Limb (tissue), 2 donors: ENCODE data around the gene NOP56.

Experiments
- DNase-seq, 2 donors: peaks; one replicate each; pipeline ENCODE4 v3.0.0-alpha.2; 2016; ENCODE audit errors: extremely low spot score in 2 of 2

Gene NOP56, protein sequence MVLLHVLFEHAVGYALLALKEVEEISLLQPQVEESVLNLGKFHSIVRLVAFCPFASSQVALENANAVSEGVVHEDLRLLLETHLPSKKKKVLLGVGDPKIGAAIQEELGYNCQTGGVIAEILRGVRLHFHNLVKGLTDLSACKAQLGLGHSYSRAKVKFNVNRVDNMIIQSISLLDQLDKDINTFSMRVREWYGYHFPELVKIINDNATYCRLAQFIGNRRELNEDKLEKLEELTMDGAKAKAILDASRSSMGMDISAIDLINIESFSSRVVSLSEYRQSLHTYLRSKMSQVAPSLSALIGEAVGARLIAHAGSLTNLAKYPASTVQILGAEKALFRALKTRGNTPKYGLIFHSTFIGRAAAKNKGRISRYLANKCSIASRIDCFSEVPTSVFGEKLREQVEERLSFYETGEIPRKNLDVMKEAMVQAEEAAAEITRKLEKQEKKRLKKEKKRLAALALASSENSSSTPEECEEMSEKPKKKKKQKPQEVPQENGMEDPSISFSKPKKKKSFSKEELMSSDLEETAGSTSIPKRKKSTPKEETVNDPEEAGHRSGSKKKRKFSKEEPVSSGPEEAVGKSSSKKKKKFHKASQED

DNA sequence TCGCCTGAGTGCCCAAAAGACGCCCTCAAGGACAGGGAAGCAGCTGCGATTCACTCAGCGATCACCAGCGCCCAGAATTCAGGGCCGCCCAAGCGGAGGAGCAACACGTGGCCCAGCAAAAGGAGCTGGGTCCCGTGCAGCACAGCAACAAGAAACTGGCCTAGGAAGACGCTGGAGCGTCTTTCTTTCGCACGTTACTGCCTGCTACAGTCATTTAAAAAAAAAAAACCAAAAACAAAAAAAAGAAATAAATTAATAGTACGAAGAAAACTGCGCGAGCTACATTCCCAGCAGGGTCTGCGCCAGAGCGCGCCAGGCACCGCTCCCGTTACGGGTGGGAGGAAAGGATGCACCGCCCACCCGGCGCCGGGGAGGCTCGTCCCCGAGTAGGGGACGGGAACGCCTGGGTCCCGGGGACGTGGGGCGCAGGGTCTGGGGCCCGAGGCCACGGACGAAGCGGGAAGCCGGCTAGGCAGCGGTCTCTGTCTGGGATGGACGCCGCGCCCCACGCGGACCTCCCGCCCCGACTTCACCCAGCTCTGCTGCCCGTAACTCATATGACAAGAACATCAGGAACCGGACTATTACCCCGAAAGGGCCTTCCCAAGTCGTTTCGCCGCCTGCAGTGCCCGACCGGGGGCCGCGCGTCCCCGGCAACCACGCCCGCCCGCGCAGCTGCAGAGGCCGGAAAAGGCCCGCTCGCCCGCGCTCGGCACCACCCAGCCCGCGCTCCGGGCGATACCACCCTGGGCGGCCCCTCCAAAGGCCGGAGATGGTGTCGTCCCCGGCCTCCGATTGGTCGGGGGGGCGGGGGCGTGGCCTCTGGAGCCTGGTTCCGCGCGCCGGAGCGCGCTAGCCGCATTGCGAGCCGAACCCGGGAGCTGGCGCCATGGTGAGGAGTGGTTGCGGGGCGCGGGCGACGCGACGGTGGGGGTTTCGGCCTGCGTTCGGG is at the start of gene NOP56:
NOP56 (plus strand) TSS at position 861 of the 952 bp plus-strand sequence; CDS start at position 890, 29 bp downstream.
- DNase-seq, result peak; percentile 92 to 99

DNA sequence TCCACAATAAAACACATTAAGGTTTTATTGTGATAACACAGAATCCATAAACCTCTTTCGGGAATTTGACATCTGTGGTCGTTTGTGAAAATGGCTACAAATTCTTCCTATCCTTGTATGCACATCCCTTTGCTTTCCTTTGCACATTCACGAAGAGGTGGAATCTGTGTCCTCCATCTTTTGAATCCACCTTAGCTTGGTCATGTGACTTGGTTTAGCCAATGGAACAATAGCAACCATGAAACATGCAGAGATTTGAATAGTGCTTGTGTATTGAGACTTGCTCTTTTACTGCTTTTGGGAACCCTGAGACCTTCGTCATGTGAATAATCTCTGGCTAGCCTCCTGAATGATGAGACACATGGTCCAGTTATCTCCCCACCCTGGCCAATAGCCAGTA is 49.7 kb upstream of the NOP56 start:
- no peak for DNase-seq

DNA sequence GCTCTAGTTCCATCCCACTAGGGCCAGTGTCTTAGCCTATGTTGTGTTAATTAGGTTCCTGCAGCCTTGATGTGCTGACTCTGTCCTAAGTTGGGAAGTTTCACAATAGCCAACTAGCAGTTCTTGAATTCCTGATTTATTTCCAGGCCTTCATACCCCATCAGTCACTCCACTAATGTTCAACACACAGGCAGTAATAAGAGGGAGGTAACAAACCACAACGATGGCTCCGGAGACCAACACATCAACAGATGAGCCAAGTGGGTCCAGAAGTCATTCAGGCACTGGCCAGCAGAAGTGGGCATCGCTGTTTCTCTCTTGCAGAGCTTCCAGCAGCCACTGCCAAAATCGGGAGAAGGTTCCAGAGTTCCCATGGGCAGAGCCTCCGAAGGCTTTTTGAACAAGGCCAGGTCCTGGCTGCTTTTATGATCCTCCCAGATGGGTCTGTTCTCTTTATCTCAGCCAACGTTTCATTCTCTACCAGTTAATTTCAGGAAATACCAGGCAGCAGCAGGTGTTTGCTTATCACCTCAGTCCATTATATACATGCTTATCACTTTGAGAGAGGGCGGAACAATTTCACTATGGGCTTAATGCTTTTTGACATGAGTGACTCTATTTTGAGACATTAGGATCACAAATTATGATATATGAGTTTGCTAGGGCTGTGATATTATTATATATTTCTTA is 48.5 kb upstream of the NOP56 start:
- DNase-seq, result no peak

DNA sequence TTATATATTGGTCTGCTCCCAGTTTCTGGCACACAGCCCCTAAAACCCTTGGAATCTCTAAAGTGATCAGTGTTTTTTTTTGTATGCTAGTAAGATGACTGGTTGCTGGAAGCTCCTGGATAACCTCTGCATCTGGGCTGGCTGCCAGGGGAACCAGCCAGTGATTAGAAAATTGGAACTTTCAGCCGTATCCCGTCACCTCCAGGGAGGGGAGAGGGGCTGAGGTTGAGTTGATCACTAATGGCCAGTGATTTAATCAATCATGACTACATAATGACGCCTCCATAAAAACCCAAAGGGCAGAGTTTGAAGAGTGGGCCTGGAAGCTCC is 48.0 kb upstream of the NOP56 start:
- DNase-seq, result no peak

DNA sequence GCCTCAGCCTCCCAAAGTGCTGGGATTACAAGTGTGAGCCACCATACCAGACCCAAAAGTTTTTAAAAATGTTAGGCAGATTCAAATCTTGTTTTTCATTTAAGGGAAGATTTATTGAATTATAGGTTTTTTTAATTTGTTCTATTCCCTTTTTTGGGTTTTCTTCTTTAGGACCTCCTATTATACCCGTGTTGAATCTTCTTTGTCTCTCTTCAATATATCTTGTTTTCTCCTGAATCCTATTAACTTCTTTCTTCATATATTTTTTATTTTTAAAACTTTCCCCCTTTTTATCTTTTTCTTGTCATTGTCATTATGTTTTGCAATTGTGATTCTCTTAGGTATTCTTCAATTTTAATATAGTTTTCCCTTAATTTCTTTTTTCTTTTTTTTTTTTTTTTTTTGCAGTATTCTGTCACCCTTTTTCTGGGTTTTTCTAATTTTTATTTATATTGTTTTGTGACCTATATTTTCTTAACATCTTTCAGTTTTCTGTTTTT is 45.9 kb upstream of the NOP56 start:
- DNase-seq, result no peak

DNA sequence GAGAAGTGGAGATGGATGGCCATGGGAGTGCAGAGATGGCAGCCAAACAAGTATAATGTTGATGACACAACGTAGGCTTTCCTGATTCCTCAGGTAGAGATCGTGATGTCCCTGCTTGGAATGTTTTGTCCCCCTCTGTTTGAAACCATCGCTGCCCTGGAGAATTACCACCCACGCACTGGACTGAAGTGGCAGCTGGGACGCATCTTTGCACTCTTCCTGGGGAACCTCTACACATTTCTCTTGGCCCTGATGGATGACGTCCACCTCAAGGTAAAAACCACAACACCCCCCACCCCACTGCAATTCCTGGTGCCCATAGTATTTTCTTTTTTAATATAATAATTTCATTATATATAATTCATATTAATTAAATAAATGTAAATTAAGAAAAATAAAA is 42.1 kb upstream of the NOP56 start:
- DNase-seq, result no peak

DNA sequence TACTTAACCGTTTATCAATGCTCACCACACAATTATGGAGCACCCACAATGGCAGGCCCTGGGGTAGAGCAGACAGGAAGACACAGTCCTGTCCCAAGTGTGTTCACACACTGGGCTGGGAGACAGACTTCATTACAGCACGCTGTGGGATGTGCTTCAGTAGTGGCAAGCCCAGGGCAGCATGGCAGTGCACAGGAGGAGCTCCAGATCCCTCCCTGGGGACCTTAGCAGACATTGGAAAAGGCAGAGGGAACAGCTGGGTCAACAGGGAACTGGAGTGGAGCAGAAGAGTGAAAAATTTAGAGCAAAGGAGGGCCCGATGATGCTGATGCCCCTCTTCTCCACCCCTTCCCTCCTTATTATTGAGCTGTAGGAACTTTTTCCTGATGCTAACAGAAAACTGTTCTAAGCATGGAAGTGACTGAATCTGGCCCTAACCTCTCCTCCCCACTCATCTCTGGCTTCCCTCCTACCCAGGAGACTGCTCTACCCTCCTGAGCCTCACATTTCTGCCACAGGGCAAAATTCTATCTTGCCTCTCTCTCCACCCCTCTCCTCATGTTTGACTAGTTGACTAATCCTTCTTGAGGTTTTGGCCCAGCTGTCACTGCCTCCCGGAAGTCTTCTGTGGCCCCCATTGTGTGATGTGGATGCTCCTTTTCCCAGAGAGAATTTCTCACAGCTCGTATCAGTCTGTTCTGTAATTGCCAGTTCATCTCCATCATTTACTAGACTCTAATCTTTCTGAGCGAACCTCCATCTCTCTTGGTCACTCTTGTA is 41.3 kb upstream of the NOP56 start:
- DNase-seq, result no peak

DNA sequence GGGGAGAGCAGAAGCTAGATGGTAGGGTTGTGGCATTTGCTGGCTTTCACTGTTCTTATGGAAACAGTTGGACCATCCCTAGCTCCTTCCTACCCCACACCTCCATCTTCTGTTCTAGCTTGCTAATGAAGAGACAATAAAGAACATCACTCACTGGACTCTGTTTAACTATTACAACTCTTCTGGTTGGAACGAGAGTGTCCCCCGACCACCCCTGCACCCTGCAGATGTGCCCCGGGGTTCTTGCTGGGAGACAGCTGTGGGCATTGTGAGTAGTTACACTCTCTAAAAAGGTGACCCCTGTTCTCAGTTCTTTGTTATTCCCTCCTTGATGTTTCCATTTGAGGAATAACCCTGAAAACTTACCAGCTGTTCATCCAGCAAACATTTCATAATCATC is 40.4 kb upstream of the NOP56 start:
- DNase-seq, result no peak

DNA sequence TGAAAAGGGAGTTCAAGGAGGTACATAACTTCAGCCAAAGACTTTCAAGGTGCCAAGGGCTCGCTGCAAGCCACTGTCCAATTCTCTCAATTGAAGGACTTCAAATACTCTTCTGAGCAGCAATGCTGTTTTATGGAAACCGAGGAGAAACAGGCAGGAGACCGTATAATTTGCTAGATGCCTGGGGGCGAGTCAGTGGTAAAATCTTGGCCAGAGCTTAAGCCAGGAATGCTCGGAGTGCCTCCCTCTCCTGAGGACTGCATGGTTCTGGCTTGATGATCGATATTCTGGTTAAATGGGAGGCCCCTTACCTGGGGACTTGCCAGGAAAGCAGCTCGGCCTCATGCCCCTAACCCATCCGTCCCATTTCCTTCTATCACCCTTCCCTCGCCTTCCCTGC is 35.8 kb upstream of the NOP56 start:
- no peak for DNase-seq

DNA sequence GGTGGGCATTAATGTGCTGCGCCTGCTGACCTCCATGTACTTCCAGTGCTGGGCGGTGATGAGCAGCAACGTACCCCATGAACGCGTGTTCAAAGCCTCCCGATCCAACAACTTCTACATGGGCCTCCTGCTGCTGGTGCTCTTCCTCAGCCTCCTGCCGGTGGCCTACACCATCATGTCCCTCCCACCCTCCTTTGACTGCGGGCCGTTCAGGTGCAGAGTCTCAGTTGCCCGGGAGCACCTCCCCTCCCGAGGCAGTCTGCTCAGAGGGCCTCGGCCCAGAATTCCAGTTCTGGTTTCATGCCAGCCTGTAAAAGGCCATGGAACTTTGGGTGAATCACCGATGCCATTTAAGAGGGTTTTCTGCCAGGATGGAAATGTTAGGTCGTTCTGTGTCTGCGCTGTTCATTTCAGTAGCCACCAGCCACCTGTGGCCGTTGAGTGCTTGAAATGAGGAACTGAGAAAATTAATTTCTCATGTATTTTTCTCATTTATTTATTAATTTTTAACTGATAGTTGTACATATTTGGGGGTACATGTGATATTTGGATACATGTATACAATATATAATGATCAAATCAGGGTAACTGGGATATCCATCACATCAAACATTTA is 35.2 kb upstream of the NOP56 start:
- DNase-seq, result no peak

DNA sequence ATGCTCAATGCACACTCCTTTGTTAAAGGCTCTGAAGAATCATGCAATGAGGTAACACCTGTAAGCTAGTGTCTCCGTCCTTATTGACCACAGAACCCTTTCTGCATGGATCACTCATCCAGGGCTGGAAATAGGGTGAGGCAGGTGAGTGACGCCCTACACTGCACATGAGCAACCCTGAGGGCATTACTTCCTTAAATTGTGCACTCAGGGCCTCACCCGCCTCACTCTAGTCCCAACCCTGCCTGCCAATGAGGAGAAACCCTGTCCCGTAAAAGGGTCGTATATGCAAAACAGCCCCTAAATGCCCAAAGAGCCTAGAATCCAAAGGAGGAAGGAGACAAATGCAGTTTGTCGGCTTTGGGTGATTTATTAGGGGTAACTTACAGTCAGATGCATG is 33.6 kb upstream of the NOP56 start:
- no peak for DNase-seq

DNA sequence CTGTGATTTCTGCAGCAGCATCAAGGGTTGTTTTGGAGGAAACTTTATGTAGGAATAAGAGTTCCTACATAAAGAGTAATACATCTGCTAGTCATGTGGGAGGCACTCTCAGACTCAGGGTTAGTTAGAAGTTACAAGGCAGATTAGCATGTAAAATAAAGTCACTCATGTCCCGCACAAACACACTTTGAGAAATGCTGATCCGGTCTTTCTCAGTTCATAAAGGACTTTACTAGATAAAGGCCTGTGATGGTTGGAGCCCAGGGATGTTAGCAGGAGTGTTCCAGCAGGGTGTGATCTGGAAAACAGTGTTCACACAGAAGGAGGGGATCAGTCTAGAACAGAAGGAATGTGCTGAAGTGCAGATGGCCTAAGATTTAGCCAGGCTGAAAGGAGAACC is 33.1 kb upstream of the NOP56 start:
- DNase-seq, result no peak

DNA sequence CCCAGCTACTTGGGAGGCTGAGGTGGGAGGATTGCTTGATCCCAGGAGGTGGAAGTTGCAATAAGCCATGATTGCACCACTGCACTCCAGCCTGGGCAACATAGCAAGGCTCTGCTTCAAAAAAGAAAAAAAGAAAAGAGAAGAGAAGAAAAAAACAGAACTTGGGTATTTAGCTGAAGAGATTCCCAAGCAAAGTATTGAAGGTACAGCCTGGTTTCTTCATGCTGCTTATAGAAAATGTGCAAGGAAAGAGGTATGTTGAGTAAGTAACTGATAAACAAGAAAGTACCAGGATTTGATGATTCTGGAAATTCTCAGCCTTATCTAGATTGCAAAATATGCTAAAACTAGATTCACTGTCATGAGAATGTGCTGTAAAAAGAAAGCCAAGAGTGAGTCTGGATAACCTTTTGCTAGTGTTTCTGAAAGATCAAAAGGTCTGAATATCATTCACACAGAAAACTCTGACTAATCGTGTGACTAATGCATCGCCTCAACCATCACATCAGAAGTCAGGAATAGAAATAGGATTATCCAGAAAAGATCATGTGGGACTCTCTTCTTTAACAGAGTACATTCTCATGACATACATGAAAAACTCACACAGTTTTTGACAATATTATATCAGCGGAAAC is 32.4 kb upstream of the NOP56 start:
- DNase-seq, result no peak

DNA sequence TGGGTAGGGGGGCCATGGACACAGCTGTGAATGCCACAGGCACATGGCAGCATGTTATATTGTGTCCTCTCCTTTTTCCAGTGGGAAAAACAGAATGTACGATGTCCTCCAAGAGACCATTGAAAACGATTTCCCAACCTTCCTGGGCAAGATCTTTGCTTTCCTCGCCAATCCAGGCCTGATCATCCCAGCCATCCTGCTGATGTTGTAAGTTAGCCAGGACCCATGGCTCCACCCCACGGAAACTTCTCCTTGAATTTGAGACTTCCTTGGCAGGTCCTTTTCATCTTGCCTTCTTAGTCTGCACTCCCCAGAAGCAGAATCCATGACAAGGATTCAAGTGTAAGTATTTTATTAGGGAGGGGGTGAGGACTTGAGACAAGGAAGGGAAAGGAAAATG is 28.2 kb upstream of the NOP56 start:
- no peak for DNase-seq

DNA sequence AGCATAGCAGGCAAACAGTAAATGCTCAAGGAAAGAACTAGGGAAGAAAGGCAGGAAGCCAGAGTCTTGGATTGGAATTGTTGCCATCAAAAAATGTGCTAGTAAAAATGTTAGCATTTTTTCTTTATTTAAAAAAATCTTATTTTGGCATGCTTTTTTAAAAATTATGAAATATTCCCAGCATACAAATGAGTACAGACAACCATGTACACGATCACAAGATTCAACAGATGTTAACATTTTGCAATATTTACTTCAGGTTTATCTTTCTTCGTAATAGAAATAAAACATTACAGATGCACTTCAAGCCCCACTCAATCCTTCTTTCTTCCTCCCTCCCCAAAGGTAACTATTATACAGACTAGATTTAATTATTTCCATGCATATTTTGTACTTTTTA is 27.4 kb upstream of the NOP56 start:
- DNase-seq, result no peak

DNA sequence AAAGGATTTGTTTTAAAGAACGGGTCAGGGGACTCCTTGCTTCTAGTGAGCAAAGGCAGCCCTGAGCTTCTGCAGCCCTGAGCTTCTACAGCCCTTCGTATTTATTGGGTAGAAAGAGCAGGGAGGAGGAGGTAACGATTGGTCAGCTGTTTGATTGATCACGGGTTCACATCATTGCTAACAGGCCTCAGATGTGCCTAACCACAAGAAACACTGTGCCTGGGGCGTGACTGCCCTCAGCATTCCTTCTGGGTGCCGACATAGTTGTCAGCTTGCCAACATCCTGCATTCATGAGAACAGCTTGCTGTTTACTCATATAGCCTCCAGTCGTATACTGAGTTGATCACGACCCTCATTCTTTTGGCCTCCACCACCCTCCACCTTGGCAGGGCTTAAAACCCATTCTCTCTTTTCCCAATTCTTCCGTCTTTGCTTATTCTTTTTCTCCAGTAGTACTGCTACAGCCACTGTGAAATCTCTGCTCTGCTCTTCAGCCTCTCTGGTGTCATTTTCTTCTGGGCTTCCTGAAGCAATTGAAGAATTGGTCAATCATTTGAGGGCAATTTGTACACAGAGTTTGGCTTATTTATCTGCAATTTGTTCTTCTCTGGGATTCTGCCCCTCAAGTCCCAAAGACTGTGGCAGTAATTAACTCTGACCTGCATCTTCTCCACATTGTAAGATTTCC is 25.4 kb upstream of the NOP56 start:
- no peak for DNase-seq

DNA sequence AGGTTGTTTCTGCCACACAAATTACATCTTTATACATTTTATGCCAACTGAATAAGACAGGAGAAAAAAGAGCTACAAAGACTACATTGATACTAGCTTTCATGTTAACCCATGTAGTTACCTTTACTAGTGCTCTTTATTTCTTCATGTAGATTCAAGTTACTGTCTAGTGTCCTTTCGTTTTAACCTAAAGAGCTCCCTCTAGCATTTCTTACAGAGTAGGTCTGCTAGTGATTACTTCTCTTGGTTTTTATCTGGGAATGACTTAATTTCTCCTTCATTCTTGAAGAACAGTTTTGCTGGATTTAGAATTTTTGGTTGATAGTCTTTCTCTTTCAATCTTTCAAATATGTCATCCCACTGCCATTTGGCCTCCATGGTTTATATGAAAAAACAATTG is 21.2 kb upstream of the NOP56 start:
- no peak for DNase-seq

DNA sequence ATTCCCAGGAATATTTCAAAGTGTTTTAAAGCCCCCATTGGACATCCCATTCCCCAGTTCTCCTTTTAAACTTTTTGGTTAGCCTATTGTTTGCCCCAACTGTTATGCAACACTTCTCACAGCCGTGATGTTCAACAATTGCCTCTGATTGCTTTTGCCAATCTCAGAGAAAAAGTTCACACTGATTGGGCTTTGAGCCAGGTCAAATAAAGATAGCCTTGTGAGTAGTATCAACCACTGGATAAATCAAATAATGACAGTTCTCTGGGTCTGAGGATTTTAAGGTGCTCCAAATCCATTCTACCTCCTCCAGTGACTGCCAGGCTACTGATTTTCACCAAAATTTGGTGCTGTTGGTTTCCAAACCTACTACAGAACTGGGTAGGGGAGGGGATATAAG is 19.1 kb upstream of the NOP56 start:
- DNase-seq, result no peak

DNA sequence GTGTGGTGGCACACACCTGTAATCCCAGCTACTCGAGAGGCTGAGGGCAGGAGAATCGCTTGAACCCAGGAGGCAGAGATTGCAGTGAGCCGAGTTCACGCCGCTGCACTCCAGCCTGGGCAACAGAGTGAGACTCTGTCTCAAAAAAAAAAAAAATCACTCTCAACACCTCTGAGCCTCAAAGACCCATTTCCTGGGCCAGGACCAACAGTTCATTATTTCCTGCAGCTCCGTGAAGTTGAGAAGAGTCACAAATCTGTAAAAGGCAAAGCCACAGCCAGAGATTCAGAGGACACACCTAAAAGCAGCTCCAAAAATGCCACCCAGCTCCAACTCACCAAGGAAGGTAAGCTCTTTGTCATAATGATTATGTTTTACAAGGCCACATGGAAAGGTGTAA is 15.2 kb upstream of the NOP56 start:
- DNase-seq, result no peak
